Uterus (tissue), 4 donors: ENCODE data around the gene MRPS15. TPM values are rescaled to one million over a fixed set of nuclear protein-coding genes. Genes with fewer than 3 reads are reported as not detected.

Source experiments
- DNase-seq, 2 donors: peaks; one replicate each; pipeline ENCODE4 v3.0.0-alpha.2; 2019 to 2020
- H3K27ac ChIP-seq, 2 donors: fragments of 200-600 bp; sonication (generic); 1 replicate in 1 of 2; 2 replicates in 1 of 2; pipeline ENCODE4 v1.5.1; 2016 to 2018
- H3K27me3 ChIP-seq, 2 donors: fragments of 200-600 bp; sonication (generic); one replicate each; pipeline ENCODE4 v1.5.1; 2018 to 2019; ENCODE audit warnings: control low read depth in 1 of 2
- H3K36me3 ChIP-seq, 2 donors: fragments of 200-600 bp; sonication (generic); one replicate each; pipeline ENCODE4 v1.5.1; 2019; ENCODE audit warnings: control low read depth in 1 of 2
- H3K4me1 ChIP-seq, 2 donors: fragments of 200-600 bp; sonication (generic); one replicate each; pipeline ENCODE4 v1.5.1; 2018 to 2019; ENCODE audit warnings: control low read depth in 1 of 2
- H3K4me3 ChIP-seq, 2 donors: fragments of 200-600 bp; sonication (generic); 1 replicate in 1 of 2; 2 replicates in 1 of 2; pipeline ENCODE4 v1.5.1; 2018 to 2019; ENCODE audit warnings: mild to moderate bottlenecking in 1 of 2
- H3K9me3 ChIP-seq, 2 donors: fragments of 200-600 bp; sonication (generic); one replicate each; pipeline ENCODE4 v1.5.1; 2019; ENCODE audit warnings: control low read depth in 1 of 2
- CTCF ChIP-seq, 4 experiments: fragments of 200-600 bp in 2 of 4; fragments of 450-650 bp in 2 of 4; sonication (generic) in 2 of 4; IDR thresholded peaks; one replicate each; pipeline ENCODE4 v1.5.1; 2016 to 2019; ENCODE audit warnings: antibody characterized with exemption in 4 of 4, mild to moderate bottlenecking in 2 of 4, moderate library complexity in 1 of 4
- POLR2A ChIP-seq, 2 donors: fragments of 450-650 bp; IDR thresholded peaks; one replicate each; pipeline ENCODE4 v1.6.1; 2016; ENCODE audit warnings: antibody characterized with exemption in 2 of 2, mild to moderate bottlenecking in 1 of 2, moderate library complexity in 1 of 2
- intact Hi-C: fragments of 100-400 bp; cut with DNase I; formaldehyde crosslinking; loops from one replicate; pipeline ENCODE4 v1.15.1; 2023; ENCODE audit warnings: low total_unique reads
- total RNA-seq, 4 donors: library from RNA; depleted of rRNA in 3 of 4; stranded (reverse); fragments of >200 nt in 3 of 4; gene quantifications; one replicate each; pipeline versions ENCODE4 v1.1.0 to v1.2.4, GENCODE V29; 2014 to 2023
- donor health status: DM: yes; HTN: yes; CAD: no.

Gene MRPS15
- total RNA-seq, 4 donors from 2014 or later = 25.0 to 43.5 (median 36.3) TPM

- TF ChIP-seq CTCF (IDR thresholded peaks at IDR 0.05) (no peak), POLR2A (IDR thresholded peaks at IDR 0.05) (no peak)
- Histone ChIP-seq H3K36me3 (no peaks in the 10 kb centered on the region), H3K9me3 (no peaks in the 10 kb centered on the region), H3K4me1 (no peaks in the 10 kb centered on the region), H3K4me3 (no peak overlapping the region), H3K27ac (no peak overlapping the region), H3K27me3 (no peaks in the 10 kb centered on the region)
- intact Hi-C loops = no loop called here
- DNase-seq = no peak
Measured at GRCh38 chr1:36433102-36433501, 31.1 kb downstream of the MRPS15 start.

- H3K4me3 ChIP-seq = no peak overlapping the region
- TF ChIP-seq POLR2A (IDR thresholded peaks at IDR 0.05) (no peak), CTCF (IDR thresholded peaks at IDR 0.05) (no peak)
- H3K9me3 ChIP-seq = no peaks in the 10 kb centered on the region
- DNase-seq = no peak
- intact Hi-C loops = no loop called here
- no peaks in the 10 kb centered on the region for H3K36me3 ChIP-seq
- H3K27ac ChIP-seq = no peak overlapping the region
- no peaks in the 10 kb centered on the region for H3K27me3 ChIP-seq
- no peaks in the 10 kb centered on the region for H3K4me1 ChIP-seq
Measured at GRCh38 chr1:36432616-36433015, 31.6 kb downstream of the MRPS15 start.

GRCh38 chr1:36425791-36426190 lies 38.4 kb downstream of the MRPS15 start:
- no peaks in the 10 kb centered on the region for H3K9me3 ChIP-seq
- H3K27me3 ChIP-seq = no peaks in the 10 kb centered on the region
- no peak overlapping the region for H3K4me3 ChIP-seq
- H3K36me3 ChIP-seq = no peaks in the 10 kb centered on the region
- no peak for TF ChIP-seq POLR2A (IDR thresholded peaks at IDR 0.05)
- no peak for TF ChIP-seq CTCF (IDR thresholded peaks at IDR 0.05)
- intact Hi-C loops = loop anchor here (10.0 kb wide), 1 partner anchor 301 kb away; the partner anchor contains the start of gene COL8A2
- no peaks in the 10 kb centered on the region for H3K4me1 ChIP-seq
- H3K27ac ChIP-seq = no peak overlapping the region
- DNase-seq = no peak

- intact Hi-C loops = loop anchor here (5.0 to 10.0 kb wide), 2 partner anchors 79 to 297 kb away; partner anchors contain the start of gene COL8A2
- DNase-seq = no peak
- H3K9me3 ChIP-seq = no peaks in the 10 kb centered on the region
- H3K4me1 ChIP-seq = no peaks in the 10 kb centered on the region
- no peak overlapping the region for H3K27ac ChIP-seq
- H3K36me3 ChIP-seq = no peaks in the 10 kb centered on the region
- H3K27me3 ChIP-seq = no peaks in the 10 kb centered on the region
- TF ChIP-seq CTCF (IDR thresholded peaks at IDR 0.05) (no peak), POLR2A (IDR thresholded peaks at IDR 0.05) (no peak)
- H3K4me3 ChIP-seq = no peak overlapping the region
Measured at GRCh38 chr1:36421649-36422048, 42.5 kb downstream of the MRPS15 start.

GRCh38 chr1:36420836-36421317 lies 43.3 kb downstream of the MRPS15 start:
- peak; percentile 86 to 90 for DNase-seq
- Histone ChIP-seq H3K4me1 (no peaks in the 10 kb centered on the region), H3K27ac (no peak overlapping the region), H3K36me3 (no peaks in the 10 kb centered on the region), H3K27me3 (no peaks in the 10 kb centered on the region), H3K4me3 (no peak overlapping the region), H3K9me3 (no peaks in the 10 kb centered on the region)
- intact Hi-C loops = loop anchor here (5.0 to 10.0 kb wide), 2 partner anchors 79 to 296 kb away; partner anchors contain the start of gene COL8A2
- TF ChIP-seq POLR2A (IDR thresholded peaks at IDR 0.05) = no peak
- TF ChIP-seq CTCF (IDR thresholded peaks at IDR 0.05) = peak; percentile 89 to 95 (median 92)
